SK-N-SH treated with all-trans-retinoic acid at 6 μM for 48 hours (cell line): Measurements from ENCODE around the gene RAD54L2.

ENCODE experiments used
- ARNTL ChIP-seq: fragments of 450-650 bp; formaldehyde crosslinking; IDR thresholded peaks from 2 replicates; pipeline ENCODE4 v1.5.0; 2020; ENCODE audit warnings: low read depth, mild to moderate bottlenecking, moderate library complexity, borderline replicate concordance
- CREB5 ChIP-seq: fragments of 250-450 bp; sonication (Bioruptor Pico); IDR thresholded peaks from 2 replicates; pipeline ENCODE4 v1.5.1; 2020; ENCODE audit warnings: low read depth, mild to moderate bottlenecking, moderate library complexity
- ESRRG ChIP-seq: fragments of 250-450 bp; sonication (Bioruptor Pico); IDR thresholded peaks from 2 replicates; pipeline ENCODE4 v1.6.1; 2021; ENCODE audit warnings: mild to moderate bottlenecking
- GLIS3 ChIP-seq: fragments of 250-450 bp; sonication (Bioruptor Pico); IDR thresholded peaks from 2 replicates; pipeline ENCODE4 v1.5.0; 2020; ENCODE audit warnings: mild to moderate bottlenecking, moderate library complexity
- ISL1 ChIP-seq: fragments of 250-450 bp; sonication (Bioruptor Pico); IDR thresholded peaks from 2 replicates; pipeline ENCODE4 v2.1.2; 2022; ENCODE audit warnings: mild to moderate bottlenecking, moderate library complexity
- PATZ1 ChIP-seq: fragments of 250-450 bp; sonication (Bioruptor Pico); IDR thresholded peaks from 2 replicates; pipeline ENCODE4 v1.8.0; 2020; ENCODE audit warnings: mild to moderate bottlenecking, moderate library complexity, borderline replicate concordance
- POU6F1 ChIP-seq: fragments of 250-450 bp; sonication (Bioruptor Pico); IDR thresholded peaks from 2 replicates; pipeline ENCODE4 v1.8.0; 2021; ENCODE audit warnings: low read depth, mild to moderate bottlenecking, moderate library complexity, borderline replicate concordance
- TOX ChIP-seq: fragments of 250-450 bp; sonication (Bioruptor Pico); IDR thresholded peaks from 2 replicates; pipeline ENCODE4 v1.8.0; 2021; ENCODE audit warnings: mild to moderate bottlenecking, moderate library complexity, borderline replicate concordance
- TSHZ2 ChIP-seq: fragments of 250-450 bp; sonication (Bioruptor Pico); IDR thresholded peaks from 2 replicates; pipeline ENCODE4 v1.5.0; 2020; ENCODE audit warnings: mild to moderate bottlenecking, moderate library complexity
- ZFP30 ChIP-seq: fragments of 450-650 bp; formaldehyde crosslinking; IDR thresholded peaks from 2 replicates; pipeline ENCODE4 v1.5.0; 2022; ENCODE audit warnings: mild to moderate bottlenecking, moderate library complexity
- TF ChIP-seq, protein P1 (sequence below): fragments of 250-450 bp; sonication (Bioruptor Pico); IDR thresholded peaks from 2 replicates; pipeline ENCODE4 v1.5.1; 2021; ENCODE audit warnings: mild to moderate bottlenecking, moderate library complexity

DNA sequence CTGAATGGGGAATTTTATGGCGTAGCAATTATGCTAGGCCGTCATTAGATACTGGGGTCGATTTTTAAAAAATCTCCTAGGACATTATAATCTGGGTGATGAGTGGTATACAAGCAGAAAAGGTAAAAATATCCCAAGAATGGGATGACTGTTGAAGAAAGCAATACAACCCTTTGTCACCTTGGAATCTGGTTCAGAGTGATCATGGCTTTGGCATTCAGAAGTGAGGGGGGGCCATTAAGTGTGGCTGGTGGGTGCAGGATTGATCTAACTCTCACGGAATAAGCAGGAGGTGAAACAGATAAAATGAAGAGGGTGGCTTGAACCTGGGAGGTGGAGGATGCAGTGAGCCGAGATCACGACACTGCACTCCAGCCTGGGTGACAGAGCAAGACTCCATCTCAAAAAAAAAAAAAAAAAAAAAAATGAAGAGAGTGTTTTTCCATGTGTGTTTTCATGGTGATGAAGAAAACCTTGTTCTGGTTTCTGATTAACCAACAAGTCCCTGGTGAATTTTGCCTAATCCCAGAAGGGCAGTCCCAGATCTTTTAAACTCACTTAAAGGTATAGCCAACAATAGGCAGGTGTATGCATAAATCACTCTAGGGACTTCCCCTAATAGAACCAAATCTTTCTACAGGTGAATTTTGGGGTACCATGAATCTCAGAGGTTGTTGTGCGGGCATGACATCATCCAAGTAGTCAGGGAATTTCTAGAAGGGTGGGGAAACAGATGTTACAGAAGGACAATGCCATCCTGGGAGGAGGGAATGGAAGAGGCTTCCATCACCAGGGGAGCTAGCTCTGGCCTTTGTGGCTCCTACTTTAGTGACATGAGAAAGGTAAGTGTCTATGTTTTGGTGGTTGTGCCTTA, 3.1 kb upstream of the RAD54L2 start:
- TF ChIP-seq GLIS3: no peak
- no peak for TF ChIP-seq ISL1 (CRISPR knock-in tag)
- TF ChIP-seq ZFP30 (CRISPR knock-in tag): no peak
- TF ChIP-seq, protein P1, sequence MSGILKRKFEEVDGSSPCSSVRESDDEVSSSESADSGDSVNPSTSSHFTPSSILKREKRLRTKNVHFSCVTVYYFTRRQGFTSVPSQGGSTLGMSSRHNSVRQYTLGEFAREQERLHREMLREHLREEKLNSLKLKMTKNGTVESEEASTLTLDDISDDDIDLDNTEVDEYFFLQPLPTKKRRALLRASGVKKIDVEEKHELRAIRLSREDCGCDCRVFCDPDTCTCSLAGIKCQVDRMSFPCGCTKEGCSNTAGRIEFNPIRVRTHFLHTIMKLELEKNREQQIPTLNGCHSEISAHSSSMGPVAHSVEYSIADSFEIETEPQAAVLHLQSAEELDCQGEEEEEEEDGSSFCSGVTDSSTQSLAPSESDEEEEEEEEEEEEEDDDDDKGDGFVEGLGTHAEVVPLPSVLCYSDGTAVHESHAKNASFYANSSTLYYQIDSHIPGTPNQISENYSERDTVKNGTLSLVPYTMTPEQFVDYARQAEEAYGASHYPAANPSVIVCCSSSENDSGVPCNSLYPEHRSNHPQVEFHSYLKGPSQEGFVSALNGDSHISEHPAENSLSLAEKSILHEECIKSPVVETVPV (CRISPR knock-in tag): no peak
- TF ChIP-seq PATZ1: no peak
- no peak for TF ChIP-seq ARNTL (CRISPR knock-in tag)
- TF ChIP-seq POU6F1 (CRISPR knock-in tag): no peak
- no peak for TF ChIP-seq TOX (CRISPR knock-in tag)
- TF ChIP-seq TSHZ2: no peak
- TF ChIP-seq CREB5 (CRISPR knock-in tag): no peak
- no peak for TF ChIP-seq ESRRG (CRISPR knock-in tag)
